ENCODE results near the gene GUCA2A.

DNA sequence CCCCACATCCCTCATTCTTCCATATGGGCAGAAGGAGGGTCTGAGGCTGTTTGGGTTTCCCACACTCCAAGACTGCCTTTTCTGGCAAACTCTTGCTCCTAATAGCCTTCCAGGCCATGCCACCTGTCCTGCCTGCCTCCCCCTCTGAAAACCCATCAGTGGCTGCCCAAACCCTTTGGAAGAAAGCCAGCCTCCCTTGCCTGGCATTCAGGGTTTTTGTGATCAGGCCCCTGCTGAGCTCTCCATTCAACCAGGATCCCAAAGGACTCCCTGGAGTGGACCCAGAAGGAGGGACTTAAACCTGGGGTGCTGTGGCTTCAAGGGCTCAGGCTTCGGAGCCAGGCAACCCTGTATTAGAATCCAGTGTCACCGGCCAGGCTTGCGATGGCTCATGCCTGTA lies 4.2 kb upstream of the GUCA2A start:
- TF ChIP-seq POLR2A (IDR thresholded peaks at IDR 0.05), result no peak
- no peak for TF ChIP-seq CTCF (IDR thresholded peaks at IDR 0.05)

Measured in transverse colon (tissue), 3 donors.